ENCODE measurements around the gene CD44.

CD44 gene

DNA sequence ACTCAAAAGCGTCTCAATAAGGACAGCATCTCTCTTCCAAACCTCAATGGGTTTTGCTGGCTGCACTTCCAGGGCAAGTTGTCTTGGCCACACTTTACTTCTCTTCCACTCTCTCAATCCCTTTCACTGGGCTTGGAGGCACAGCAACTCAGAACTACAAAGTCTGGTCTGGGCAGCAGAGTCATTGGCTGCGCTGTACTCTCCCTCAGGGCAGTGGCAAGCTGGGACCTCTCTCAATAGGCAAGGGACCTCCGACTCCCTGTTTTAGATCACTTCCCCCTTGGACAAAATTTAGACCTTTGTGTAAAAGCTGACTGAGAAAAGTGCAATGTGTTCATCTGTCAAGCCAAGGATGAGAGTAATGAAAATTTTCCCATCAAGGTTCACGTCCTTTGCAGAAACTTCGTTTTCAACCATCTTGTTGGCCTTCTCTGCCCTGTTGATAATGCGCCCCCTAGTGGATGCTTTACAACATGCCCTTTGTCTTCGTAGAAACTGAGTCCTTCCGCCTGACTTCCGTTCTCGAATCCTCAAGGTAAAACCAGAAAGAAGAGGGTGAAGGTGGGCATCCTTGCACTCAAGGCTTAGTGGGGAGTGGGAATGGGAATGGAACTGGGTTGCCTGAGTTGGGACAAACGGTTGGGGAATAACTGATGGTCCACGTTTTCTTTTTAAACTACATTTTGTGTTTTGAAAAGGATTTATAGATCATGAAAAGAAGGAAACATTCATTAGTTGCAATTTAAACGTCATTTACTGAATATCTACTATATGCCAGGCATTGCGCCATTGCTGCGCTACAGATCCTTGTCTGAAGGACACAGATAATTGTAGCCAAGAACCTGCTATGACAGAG, 99.1 kb downstream of the CD44 start:
- peak; percentile 58 for DNase-seq
- no peak for ATAC-seq

DNA sequence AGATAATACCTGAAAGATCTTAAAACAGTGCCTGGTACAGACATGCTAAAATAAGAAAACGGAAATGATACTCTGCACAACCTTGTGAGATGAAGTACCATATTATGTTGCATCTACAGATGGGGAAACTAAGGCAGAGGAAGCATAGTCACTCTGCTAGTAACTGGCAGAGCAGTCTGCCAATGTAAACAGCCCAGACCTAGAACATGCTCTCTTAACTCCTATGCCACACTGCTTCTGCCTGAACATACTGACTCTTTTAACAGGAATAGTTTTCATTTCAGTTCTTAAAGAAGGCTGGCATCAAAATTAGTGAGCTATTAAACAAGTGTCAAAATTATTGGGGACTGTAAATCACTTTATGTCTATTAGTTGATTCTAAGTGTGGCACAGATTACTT, 99.9 kb downstream of the CD44 start:
- no peak for DNase-seq
- ATAC-seq = no peak

DNA sequence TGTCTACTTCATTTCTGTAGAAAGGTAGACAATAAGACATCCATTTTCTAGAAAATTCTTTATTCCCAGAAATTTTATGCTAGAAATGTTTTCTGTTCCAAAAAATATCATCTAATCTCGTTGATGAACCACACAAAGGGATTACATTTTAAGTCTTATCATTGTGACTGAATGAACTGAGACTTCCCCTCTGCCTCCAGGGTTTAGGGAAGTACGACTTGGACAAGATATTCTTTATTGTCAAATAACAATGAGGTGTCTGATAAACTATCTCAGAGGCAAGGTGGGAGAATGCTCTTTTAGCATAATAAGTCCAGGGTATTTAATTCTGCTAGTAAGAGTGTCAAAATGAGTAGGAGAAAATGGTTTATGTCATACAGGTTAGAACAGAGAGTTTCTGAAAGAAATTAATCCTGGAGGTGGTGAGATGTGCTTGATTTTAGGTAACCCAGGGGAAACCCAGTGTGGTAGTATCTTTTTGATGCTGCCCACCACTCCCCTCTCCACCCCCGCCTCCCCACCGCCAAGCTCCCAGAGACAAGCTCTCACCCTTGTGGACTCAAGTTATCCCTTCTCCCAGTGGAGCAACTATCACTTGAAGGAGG, 100.6 kb downstream of the CD44 start:
- DNase-seq (peak; percentile 28), ATAC-seq (no peak)

DNA sequence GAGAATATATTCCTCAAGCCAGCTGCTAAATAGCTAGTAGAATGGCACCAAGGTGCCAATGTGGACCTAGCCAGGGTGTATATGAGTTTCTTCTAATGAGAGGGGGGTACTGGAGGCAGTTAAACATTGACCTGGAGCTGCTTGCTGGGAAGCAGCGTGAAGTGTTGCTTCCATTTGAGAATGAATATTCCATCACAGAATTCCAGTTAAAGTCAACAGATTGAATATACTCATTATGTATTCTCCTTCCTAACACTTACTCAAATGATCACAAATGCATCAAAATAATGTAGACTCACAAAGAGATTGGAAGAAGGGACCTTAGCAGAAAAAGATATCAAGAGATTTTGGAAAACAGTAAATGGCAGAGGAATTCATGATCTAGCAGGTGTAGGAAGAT, 102.1 kb downstream of the CD44 start:
- ATAC-seq = no peak
- no peak for DNase-seq

DNA sequence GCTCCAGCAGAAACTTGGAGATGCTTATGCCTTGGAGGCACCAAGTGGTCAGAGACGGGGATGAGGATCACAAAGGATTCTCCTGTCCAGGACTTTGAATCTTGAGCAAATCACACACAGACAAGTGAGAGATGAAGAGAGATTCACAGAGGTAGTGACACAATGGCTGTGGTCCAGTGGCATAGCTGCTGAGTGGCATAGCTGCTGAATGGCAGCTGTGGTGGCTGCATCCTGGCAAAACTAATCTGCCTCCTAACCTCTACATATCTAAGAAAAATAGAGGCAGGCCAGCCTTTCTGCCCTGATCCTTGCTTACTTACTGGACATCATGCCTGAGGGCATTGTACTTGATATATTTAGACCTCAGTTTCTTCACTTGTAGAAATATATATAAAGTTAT, 102.6 kb downstream of the CD44 start:
- ATAC-seq = no peak
- no peak for DNase-seq

DNA sequence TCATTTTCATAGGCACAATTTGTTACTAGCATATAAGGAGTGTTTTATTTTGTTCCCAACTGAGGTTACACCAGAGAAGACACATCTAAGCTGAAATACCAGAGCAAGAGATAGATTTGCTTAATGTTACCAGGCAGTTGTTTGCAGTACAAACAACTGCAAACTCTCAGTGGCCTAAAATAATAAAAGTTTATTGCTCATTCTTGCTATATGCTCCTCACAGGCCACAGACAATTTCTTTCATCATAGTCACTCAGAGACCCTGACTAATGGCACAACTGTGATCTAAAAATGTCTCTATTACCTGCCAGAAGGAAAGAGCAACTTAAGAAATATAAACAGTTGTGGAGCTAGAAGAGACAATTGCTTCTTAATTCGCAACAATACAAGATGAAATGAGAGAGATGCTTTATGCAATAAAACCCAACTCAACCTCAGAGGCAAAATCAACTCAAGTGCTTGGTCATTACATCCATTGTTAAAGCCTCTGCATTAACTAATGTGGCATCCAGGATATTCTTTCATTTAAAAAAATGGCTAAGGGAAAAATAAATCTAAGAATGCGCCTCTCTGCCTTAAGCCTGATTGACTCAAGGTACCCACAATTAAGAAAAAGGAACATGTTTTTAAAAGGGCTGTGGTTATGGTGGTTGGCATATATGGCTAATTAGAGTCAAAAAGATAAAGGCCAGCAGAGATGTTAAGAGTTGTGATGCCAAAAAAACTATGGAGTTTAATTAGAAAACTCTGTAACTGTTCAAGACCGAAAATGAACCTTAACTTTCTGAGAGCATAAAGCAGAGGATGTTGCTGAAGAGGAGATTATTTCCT, 103.7 kb downstream of the CD44 start:
- peak; percentile 75 for ATAC-seq
- no peak for DNase-seq

DNA sequence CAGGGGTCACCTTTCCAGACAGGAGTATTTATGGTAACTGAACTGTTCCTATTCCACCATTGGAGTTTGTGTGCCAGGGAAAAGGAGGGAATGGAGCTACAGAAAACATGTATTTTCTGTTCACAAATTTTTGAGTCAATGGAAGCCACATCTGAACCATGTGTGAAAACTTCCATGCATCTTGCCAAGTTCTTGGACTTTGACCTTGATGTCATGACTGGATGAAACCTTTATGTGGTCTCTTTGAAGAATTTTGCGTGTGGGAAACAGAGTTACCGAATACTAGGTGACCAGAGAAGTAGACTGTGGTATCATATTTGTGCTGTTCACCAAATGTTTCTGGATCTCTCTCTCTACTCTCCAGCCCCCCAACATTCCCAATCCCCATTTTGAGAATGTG, 104.8 kb downstream of the CD44 start:
- ATAC-seq (no peak), DNase-seq (no peak)

DNA sequence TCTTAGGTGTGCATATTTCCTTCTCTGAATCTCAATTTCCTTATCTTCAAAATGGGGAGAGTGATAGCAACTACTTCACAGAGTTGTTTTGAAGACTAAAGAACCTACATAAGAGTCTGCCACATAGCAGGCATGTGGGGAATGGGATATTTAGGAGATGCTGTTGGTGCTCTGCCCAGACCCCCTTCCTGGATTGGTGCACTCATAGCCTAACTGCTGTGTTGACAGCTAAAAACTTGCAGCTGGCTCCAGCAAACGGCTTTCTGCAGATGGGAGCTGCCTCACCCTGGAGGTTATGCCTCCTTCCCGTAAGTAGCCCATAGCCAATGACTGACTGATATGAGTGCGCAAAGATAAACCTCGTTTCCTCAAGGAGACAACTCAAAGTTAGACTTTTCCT, 106.1 kb downstream of the CD44 start:
- no peak for DNase-seq
- ATAC-seq = no peak

DNA sequence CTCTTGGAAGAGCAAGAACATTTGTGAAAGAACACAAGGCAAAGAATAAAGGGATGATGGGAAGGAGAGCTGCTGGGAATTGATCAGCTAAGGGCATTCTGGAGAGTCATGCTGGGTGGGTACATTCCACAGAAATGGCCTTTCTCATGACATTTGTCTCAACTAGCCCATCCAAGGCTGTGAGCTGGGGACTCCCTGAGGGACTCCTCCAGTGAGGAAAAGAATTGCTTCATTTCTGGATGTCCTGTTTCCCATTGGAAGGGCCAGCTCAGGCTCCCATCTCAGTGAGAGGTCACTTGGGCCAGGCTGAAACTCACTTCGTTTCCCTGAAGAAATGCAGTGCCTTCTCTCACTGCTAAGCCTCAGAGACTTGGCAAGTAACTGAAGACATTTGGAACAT, 106.8 kb downstream of the CD44 start:
- DNase-seq = no peak
- no peak for ATAC-seq

DNA sequence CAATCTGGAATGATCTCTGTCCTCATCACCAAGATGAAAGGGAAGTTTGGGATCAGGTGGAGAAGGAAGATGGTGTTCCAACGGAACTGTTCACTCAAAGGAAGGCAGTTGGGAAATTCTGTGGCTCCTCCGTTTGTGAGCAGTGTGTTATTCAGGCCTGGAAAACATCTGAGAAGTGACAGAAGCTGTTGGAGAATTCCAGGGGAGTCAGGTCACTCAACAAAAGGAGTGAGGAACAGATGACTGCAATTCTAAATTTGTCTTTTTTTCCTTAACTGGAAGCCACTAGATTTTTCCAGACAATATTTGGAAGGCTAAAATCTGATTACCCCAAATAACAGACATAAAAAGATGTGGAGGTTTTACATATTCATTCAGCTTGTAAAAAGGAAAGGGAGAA, 107.8 kb downstream of the CD44 start:
- no peak for DNase-seq

DNA sequence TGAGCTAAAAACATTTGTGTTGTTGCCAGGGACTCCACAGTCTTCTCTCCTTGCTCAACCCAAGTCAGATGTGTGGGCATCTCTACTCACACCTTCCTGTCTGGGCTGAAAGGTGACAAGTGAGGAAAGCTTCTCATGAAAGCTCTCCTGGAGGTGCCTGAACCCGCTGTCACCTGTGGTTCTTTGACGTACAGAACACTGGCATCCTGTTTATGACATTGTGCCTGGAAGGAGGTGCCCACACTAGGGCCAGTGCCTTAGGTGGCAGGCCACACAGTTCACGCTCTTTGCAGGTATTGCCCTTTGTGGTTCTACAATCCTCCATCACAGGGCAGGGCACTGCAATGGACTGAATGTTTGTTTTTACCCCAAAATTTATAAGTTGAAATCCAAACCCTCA, 108.5 kb downstream of the CD44 start:
- DNase-seq (peak; percentile 39), ATAC-seq (peak; percentile 63)

More for the DNA sequence above, 107.8 kb downstream of the CD44 start:
- no peak for ATAC-seq

DNA sequence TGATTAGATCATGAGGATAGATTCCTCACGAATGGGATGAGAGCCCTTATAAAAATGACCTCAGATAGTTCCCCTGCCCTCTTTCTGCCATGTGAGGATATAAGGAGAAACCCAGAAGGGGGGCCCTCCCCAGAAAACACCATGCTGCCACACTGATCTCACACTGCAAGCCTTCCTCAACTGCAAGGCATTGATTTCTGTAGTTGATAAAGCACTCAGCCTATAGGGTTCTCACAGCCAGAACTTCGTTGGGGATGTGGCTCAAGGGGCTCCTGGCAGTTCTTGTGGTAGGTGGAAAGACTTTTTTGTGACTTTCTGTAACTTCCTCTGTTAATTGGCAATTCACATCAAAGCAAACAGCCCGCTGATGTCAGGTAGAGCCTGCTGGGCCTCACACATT, 108.9 kb downstream of the CD44 start:
- DNase-seq (no peak), ATAC-seq (peak; percentile 16)

DNA sequence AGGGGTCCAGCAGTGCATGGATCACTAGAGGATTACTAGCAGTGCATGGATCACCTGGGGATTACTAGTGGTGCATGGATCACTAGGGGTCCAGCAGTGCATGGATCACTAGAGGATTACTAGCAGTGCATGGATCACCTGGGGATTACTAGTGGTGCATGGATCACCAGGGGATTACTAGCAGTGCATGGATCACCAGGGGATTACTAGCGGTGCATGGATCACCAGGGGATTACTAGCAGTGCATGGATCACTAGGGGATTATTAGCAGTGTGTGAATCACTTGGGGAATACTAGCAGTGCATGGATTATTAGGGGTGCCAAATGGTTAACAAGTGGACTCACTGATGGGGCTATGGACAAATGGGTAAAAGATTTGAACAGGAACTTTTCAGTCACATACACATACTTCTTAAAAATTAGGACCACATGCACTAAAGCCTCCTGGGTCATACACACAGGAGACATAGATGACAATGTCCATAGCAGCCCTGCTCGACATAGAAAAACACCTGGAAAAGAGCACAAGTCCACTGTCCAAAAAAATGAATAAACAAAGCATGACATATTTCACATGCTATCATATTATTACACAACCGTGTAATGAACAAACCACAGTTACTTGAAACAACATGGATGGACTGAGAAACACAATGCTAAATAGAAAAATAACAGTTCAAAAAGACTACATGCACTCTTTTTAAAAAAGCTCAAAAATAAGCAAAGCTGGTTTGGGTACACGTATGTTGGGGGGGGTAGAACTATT, 109.8 kb downstream of the CD44 start:
- DNase-seq (no peak), ATAC-seq (no peak)

DNA sequence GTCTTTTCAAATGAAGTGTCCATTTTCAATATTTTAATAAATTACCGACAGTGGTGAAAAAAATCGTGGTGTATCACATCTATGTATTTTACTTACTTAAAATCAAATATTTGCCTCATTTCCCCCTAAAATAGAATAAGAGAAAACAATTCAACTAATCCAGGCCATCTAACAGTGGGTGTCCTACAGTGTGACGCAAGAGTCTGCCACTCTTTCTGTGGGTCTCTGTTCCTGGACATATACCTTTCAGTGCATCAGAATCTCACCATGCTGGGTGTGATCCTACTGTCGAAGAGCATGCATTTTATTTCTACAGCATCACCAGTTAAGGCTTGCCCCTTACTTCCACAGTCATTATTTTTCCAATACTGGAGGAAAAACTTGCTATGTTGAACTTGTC, 111.2 kb downstream of the CD44 start:
- ATAC-seq (no peak), DNase-seq (no peak)

DNA sequence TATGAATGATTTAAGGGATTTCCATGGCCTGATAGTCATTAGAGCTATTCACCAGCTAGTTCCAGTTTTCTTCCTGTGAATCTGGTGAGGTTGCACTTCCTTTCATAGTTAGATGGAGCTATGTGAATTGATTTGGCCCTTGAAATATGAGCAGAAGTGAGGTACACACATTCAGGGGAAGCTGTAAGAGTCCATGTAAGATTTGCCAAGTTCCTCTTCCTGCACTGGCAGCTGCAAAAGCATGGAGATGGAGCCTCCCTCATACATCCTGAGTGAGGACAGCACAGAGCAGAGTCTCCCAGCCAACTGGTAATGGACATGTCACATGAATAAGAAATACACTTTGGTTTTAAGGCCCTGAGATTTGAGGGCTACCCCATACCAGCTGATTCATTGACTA, 111.7 kb downstream of the CD44 start:
- ATAC-seq = no peak

DNA sequence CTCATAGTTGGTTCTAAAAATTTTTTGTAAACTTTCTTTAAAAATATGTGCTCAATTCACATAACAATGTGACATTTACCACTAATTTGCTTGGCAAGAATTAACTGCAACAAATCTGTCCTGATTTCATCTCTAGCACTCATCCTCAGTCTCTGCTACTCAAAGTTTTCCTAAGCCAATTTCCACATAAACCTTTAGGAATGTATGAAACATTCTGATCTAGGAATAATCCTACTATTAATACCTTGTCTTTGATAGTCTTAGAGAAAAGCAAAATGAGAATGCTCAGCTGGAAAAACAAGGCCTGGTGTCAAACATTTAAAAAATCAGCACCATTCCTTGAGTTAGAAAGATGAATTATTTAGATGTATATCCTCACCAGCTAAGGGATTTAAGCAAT, 114.3 kb downstream of the CD44 start:
- DNase-seq = no peak
- ATAC-seq = no peak

More for the DNA sequence above, 111.7 kb downstream of the CD44 start:
- no peak for DNase-seq

DNA sequence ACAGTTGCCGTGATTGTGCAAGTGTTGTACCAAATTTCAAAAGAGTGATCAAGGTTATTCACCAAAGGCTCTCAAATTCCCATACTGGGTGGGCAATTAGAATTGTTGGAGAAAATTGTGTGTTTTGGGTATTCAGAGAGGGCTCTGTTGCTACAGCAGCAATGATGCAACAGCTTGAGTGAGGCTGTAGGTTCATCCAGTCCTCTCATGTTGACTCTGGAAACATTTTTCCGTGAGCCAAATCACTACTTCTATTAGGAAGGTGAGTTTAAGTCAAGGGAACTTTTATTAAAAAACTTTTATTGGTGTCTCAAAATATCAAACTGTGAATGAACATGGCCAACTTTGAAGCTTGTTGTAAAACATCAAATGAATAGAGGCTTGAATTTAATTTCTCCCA, 116.5 kb downstream of the CD44 start:
- DNase-seq (no peak), ATAC-seq (no peak)

DNA sequence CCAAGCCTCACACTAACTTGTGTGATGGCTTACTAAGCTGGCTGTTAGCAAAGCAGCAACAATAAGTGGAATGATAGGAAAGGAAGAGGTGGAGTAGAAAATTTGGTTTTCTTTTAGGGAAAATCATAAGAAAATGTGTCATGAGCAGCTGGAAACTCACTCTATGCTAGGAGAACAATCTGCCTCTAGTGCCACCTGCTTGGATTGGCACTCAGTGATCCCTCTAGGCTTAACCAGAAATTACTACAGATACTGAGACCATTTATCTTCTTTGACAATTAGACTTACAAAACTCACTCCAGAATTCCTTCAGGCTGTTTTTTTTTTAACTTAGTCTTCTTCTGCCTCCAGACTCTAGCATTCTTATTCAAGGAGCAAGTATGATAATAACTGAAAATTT, 117.3 kb downstream of the CD44 start:
- DNase-seq = no peak
- no peak for ATAC-seq

DNA sequence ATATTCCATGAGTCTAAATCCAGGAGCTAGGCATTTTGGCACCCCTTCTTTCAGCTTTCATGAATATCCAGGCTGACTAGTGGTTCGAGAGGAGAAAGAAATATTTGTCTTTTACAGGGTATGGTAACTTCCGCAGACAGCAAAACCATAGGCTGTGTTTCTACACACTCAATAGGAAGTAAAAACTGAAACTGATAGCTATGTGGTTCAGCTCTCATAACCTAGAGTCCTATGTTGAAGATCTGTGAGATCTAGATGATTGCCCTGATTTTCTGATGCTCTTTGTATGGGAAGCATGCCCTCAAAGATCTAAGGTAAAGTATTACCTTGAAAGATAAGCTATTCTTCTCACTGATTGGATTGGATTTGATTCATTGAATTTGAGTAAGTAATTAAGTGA, 118.3 kb downstream of the CD44 start:
- no peak for DNase-seq
- peak; percentile 89 for ATAC-seq

DNA sequence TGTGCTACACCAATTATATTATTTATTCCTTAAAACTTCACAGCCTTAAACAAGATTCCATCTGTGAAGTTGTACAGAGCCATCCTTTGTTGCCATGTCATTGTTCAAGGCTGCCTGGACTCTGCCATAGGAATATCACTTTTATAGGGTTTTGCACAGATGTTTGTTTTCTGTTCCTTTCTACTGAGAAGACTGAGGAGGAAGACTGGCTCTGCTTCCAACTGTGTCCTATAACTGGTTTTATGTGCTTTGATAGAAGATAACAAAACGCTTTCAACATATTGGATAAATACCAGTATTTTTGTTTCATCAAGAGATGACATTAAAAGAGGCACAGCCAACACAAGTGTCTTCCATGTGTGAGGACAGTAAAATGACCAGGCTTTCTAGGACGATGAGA, 120.6 kb downstream of the CD44 start:
- no peak for ATAC-seq
- DNase-seq = no peak

DNA sequence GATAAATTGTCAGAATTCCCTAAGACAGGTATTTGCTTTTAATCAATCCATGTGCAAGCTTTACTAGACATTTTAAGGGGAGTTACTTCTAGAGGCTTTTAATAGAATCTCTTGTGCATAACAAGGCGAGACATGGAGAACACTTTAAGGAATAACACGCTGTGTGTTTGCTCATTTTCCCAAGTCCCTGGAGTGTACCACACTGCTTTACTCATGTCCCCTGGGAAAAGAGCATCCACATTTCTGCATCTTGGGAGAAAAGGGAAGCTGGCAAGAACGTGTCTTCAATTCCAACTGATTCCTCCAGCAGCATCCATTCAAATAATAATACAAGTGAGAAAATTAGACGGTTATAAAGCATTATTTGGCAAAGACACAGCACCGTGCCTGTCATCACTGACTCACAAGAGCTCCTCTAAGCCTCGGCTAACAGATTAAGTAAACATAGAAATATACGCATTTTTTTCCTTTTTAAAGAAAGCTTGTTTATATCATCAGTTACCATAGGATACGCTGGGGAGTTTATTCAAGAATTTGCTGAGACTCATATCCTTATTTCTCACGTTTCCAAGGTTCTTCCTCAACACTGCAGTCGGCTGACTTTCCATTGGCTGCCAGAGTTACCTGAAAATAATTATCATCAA, 121.5 kb downstream of the CD44 start:
- no peak for DNase-seq
- no peak for ATAC-seq

DNA sequence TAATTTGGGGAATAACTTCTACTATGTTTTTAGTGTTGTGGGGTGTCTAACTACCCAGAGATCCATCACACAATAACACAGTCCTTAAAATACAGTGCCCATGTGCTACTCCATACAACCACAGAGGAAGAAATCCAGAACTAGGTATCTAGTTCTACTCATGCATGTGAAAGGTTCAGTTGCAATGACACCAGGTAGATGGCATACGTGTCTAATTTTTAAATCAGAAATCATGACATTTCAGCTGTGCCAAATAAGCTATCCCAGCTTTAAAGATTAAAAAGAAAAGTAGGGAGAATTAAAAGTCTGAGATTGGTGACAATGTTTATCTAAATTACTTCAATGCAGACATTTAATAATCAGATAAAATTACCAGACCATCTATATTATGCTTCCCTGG, 122.2 kb downstream of the CD44 start:
- ATAC-seq = no peak
- no peak for DNase-seq
